ENCODE results near the gene PER1. TPM values are rescaled to one million over a fixed set of nuclear protein-coding genes. Genes with fewer than 3 reads are reported as not detected.
"Not testable (repeated sequence)": the region's sequence is repeated elsewhere in the genome, so short reads cannot be mapped to it uniquely, and the experiment has no call there.

Gene PER1
- total RNA-seq, 1 donor from 2014 or later, result 83.3 TPM

DNA sequence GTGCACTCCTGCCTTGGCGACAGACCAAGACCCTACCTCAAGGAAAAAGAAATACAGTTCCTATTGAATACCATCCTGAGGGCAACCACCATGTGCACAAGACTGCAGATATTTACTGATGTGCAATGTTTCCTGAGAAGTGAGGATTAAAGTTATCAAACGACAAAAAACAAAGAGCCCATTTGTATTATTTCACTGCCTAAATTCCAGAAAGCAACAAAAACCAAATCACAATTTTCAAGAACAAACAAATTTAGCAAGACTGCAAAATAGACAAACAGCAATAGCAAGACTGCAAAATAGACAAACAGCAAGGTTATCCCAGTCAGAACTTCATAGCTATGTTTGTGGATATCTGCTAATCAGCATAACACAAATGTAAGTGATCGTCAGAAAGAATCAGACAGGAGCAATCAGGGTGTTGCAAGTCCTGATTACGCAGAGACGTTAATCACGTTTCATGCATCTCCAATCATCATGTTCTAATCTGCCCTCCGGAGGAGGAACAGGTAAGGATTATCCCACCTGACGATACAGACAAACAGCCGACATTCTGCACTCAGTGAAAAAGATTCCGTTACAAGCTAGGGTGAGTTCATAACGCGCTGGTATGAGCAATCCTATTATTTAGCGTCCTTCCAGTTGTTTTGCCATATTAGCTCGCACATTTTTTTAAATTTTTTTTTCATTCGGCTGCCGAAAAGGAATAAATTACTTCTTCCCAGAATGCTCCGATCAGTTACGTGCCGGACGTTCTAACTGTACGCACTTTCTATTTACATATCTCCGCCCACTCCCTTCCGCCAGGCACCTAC is 21.1 kb upstream of the PER1 start:
- peak; percentile 98 for DNase-seq

DNA sequence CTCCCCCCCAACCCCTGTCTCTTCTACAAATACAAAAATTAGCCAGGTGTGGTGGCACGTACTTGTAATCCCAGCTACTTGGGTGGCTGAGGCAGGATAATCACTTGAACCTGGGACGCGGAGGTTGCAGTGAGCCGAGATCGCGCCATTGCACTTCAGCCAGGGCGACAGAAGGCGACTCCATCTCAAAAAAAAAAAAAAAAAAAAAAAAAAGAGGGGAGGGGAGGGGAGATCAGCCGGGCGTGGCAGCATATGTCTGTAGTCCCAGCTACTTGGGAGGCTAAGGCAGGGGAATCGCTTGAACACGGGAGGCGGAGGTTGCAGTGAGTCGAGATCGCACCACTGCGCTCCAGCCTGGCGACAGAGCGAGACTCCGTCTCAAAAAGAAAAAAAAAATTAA is 18.0 kb upstream of the PER1 start:
- not testable (repeated sequence) for DNase-seq

DNA sequence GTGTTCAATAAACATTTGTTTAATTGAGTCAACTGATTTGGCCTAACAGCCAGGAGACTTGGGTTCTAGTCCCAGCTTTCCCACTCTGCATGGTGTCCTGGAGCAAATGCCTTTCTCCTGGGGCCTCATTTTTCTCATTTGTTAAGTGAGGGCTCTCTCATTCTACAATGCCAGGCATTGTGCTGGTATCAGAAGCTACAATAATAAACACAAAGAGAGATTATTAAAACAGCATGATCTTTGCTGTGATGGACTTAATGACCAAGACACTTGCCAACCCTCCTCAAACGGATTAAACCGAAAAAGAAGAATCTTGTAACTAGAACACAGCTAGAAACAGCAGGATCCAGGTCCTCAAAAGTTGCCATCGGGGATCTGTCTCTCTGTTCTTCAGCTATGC is 15.3 kb upstream of the PER1 start:
- DNase-seq, result no peak

DNA sequence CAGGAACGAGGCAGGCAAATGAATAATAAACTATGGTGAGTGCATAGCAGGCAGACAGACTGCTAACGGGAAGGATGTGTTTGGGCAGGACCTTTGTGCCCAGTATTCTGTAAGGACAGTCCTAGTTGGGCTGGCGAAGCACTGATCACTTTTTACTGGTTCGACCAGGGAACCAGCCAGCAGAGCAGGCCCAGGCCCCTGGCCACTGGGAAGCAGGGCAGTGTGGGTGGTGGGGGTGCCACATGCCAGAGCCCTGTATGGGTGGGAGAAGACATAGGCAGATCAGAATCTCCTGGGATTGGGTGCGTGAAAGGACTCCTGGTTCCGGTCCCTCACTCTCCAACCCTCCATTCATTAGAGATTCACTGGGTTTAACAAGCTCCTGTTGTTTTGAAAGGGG is 14.5 kb upstream of the PER1 start:
- no peak for DNase-seq

- DNase-seq, result no peak
These were observed 12.6 kb upstream of the PER1 start for GRCh38 chr17:8164815-8165131.

DNA sequence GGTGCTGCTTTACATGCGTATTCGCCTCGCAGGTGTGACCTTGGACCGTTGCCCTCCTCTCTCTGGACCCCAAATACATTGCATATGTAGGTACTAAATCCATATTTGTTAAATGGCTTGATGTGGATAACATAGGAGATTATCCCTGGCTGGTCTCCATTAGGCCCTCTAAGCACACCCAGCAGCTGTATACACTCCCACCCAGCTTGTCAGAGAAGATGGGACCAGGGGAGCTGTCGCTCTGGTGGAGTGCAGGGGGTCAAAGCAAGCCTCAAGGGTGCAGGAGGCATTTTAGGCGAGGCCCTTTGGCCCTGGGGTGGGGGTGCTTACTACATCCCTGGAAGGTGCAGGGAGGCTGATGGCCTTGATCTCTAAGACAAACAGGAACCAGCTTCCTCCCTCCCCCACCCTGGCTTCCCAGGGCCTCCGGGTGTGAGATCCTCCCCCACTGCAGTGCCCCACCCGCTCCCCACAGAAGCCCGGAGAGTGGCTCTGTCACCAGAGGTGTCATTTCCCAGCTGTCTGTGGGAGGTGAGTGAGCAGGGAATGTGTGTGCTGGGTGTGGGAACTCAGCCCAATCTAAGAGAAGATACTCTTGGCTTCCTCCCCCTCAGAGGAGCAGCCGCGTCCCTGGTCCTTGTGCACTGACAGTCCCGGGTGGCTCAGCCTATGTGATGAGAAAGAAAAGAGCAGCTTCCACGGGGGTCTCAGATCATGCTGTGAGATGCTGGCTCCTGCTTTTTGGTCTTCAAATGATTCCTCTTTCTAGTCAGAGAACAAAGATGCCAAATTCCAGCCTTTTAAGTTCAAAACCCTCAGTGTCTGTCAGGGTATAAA is 12.0 kb upstream of the PER1 start:
- DNase-seq, result peak; percentile 71

- DNase-seq, result peak; percentile 56
These were observed 11.1 kb upstream of the PER1 start for GRCh38 chr17:8162997-8163977.

DNA sequence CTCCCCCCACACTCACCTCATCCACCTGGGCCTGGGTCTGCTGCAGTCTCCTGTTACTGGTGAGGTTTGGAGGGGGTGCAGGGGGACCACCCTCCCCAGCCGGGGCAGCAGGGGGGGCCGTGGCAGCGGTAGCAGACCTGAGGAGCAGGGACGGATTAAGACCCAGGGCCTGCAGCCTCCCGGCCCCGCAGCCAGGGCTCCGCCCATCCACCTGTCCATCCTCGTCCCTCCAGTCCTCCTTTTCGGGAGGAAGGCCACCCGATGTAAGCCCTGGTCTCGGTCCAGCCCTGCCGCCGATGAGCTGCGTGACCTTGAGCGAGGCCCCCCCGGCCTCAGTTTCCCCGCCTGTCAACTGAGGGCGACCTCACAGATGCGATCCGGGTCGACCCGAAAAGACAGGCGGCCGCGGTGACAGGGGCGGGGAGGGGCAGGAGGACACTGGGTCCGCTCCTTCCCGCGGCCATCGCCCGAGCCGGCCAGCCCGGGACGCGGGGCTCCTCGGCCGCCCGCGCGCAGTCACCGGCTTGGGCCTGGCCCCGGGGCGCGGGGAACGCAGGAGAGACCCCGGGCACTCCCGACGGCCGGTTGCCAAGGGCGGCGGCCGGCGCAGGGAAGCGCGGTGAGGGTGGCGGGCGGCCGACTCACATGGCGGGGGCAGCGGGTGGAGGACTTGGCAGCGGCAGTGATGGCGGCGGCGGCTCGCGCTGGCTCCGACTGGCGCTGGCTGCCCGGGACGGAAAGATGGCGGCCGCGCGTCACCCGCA is 10.2 kb upstream of the PER1 start, which contains the start of gene VAMP2:
VAMP2 (minus strand) TSS at position 716 of the 764 bp plus-strand sequence; CDS start at position 647, 69 bp downstream.
- DNase-seq, result peak; percentile 92

GRCh38 chr17:8161289-8162232 is 9.4 kb upstream of the PER1 start:
- no peak for DNase-seq

GRCh38 chr17:8160741-8161221 is 8.6 kb upstream of the PER1 start:
- DNase-seq, result no peak

- no peak for DNase-seq
These were observed 8.0 kb upstream of the PER1 start for GRCh38 chr17:8160224-8160577.

- no peak for DNase-seq
These were observed 7.4 kb upstream of the PER1 start for GRCh38 chr17:8159459-8160223.

GRCh38 chr17:8159032-8159400 is 6.8 kb upstream of the PER1 start:
- no peak for DNase-seq

DNA sequence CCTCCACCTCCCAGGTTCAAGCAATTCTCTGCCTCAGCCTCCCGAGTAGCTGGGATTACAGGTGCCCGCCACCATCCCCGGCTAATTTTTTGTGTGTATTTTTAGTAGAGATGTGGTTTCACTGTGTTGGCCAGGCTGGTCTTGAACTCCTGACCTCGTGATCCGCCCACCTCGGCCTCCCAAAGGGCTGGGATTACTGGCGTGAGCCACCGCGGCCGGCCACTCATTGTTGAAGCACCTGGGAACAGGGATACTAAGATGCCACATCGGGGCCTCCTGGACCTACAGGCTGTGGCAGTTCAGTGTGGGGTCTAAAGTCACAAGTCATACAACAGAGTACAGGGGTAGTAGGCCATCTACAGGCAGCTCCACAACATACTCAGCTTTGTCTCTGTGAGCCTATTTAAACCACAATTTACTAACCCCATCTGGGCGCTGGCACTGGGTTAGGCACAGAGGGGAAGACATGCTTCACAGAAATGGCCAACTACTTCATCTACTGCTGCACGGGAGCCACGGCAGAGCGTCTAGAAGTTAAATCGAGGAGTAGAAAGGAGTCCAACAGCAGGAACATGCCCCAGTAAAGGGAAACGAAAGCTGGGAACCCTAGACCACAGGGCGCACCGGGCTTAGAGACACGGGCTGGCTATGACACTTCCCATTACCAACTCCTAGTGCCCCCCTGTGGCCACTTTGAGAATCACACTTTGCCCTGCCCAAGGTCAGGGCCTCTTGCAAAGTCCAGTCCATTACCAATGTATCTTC is 6.2 kb upstream of the PER1 start:
- peak; percentile 94 for DNase-seq

DNA sequence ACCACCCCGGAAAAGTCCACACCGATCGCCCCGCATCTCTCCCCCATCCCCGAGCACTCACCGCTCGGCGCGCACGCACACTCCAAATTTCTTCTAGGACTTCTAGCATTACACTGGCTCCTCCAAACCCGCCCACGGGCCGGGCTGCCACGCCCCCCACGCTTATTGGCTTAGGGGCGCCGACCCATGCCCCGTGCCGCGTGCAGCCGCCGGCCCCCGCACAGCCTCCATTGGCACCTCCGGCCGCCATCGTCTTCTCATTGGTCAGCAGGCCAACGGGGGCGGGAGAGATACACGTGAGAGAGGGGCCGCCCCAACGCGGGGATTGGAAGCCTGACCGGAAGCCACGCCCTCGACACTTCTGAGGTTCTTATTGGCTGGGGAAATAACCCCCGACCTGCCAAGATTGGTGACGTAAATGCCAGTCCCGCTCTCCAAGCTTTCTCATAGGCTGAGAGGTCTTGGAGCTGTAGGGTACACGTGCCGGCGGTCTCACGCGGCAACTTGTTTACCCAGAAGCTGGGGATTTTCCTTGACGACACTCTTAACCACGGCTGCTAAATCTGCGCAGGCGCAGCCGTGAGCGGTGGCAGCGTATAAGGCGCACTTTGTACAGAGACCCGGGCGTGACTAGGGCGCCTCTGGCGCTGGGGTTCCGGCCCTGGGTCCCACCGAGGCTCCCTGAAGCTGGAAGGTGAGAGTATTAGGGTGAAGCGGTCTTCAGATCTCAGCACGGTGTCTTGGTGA is 4.2 kb upstream of the PER1 start:
- peak; percentile 100 for DNase-seq

GRCh38 chr17:8155996-8156245 is 3.7 kb upstream of the PER1 start:
- DNase-seq, result no peak

DNA sequence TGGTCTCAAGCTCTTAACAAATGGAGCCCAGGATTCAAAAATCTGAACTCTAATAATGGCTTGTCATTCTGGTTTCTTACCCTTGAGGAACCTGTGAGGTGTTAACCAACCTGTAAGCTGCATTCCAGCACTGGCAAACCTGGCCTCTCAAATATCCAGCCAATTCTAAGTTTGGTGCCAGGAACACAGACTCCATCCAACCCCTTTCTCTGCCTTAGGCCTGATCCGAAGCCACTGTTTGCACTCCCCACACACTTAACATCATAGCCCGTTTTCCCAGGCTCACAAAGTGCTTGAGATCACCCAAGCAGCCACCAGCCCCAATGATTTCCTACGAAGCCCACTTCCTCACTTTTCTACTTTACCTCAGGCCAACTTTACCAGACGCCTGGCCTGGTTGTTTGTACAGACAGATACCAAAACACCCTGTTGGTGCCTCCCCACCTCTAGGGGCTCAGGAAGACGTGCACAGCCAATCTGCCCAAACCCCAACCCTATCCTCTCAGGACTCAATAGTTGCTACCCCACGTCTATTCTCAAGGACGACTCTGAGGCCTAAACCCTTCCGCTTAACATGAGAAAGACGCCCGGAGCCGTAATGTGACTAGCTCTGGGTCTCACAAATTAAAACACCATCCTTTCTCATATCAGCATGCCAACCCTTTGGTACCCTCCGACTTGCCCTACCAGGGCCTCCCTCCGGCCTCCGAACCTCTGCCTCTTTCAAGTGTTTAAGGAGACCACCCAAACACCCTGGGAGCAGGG is 3.2 kb upstream of the PER1 start:
- peak; percentile 39 for DNase-seq

All from tongue (tissue), 2 donors.